HL-60 (cell line): Measurements from ENCODE around the gene NEK9.

Source experiments
- DNase-seq, 2 experiments: peaks; one replicate each; pipeline ENCODE4 v3.0.0-alpha.2; 2010 to 2020; ENCODE audit warnings: low read depth in 1 of 2, low spot score in 1 of 2
- H3K27ac ChIP-seq: fragments of 250-450 bp; sonication (Bioruptor Pico); replicated peaks from 2 replicates; pipeline ENCODE4 v1.5.1; 2020; ENCODE audit warnings: mild to moderate bottlenecking, moderate library complexity
- H3K27me3 ChIP-seq: fragments of 250-450 bp; sonication (Bioruptor Pico); 2 replicates; pipeline ENCODE4 v1.5.1; 2021; ENCODE audit warnings: mild to moderate bottlenecking, moderate library complexity; ENCODE audit not compliant: insufficient read depth, poor library complexity, severe bottlenecking
- H3K4me3 ChIP-seq: replicated peaks from 2 replicates; pipeline ENCODE4 v1.5.1; 2011; ENCODE audit warnings: mild to moderate bottlenecking, control low read depth, low read length; ENCODE audit not compliant: insufficient read depth
- CTCF ChIP-seq: IDR thresholded peaks from one replicate; pipeline ENCODE4 v1.5.1; 2011; ENCODE audit warnings: low read length, control low read depth, inconsistent platforms; ENCODE audit not compliant: insufficient read depth
- GABPA ChIP-seq: IDR thresholded peaks from 2 replicates; pipeline ENCODE4 v1.6.1; 2012; ENCODE audit warnings: low read depth
- POLR2AphosphoS5 ChIP-seq: IDR thresholded peaks from 2 replicates; pipeline ENCODE4 v1.6.1; 2012; ENCODE audit warnings: low read depth
- REST ChIP-seq: IDR thresholded peaks from 2 replicates; pipeline ENCODE4 v1.6.1; 2012; ENCODE audit warnings: low read depth; ENCODE audit not compliant: insufficient replicate concordance
- SPI1 ChIP-seq: IDR thresholded peaks from 2 replicates; pipeline ENCODE4 v1.6.1; 2012; ENCODE audit warnings: low read depth, mild to moderate bottlenecking, borderline replicate concordance

The NEK9 gene

GRCh38 chr14:75090353-75090752 lies 36.5 kb downstream of the NEK9 start:
- Histone ChIP-seq H3K27ac (no peak overlapping the region), H3K27me3 (no peaks in the 10 kb centered on the region), H3K4me3 (no peak overlapping the region)
- DNase-seq = no peak
- TF ChIP-seq SPI1 = no peak
- no peak for TF ChIP-seq POLR2AphosphoS5
- no peak for TF ChIP-seq CTCF
- TF ChIP-seq GABPA = no peak
- no peak for TF ChIP-seq REST

DNA sequence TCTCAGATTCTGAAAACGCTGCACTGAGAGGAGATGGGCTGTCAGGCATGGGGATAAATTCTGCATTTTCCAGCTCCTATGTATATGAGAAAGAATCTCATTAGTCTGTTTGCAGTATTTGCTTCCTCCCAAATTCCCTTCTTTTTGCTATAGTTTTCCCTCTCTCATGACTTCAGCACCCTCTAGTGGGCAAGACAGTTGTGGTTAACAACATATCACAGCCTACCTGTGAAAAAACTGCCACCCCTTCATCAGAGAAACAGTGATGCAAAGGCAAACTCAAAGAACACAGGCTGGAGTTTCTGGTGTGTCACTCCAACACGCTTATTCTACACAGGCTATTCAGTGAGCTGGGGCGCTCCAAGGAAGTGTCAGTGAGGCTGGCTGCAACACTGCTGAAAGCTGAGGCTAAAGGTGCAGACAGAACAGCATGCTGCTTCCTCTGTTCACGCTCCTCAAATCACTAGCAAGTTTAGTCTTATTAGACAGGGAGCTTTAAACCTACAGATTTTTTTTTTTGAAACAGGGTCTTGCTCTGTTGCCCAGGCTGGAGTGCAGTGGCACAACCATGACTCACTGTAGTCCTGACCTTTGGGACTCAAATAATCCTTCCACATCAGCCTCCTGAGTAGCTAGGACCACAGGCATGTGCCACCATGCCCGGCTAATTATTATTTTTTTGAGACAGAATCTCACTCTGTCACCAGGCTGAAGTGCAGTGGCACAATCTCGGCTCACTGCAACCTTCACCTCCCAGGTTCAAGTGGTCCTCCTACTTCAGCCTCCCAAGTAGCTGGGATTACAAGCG lies 38.1 kb downstream of the NEK9 start:
- peak in 1 of 2 experiments; percentile 34 for DNase-seq
- TF ChIP-seq POLR2AphosphoS5 = no peak
- no peak for TF ChIP-seq SPI1
- TF ChIP-seq REST = no peak
- Histone ChIP-seq H3K4me3 (no peak overlapping the region), H3K27me3 (no peaks in the 10 kb centered on the region), H3K27ac (no peak overlapping the region)

- no peak for DNase-seq
- Histone ChIP-seq H3K27me3 (no peaks in the 10 kb centered on the region), H3K27ac (no peak overlapping the region), H3K4me3 (no peak overlapping the region)
- TF ChIP-seq CTCF = no peak
- TF ChIP-seq GABPA = no peak
- no peak for TF ChIP-seq REST
- TF ChIP-seq POLR2AphosphoS5 = no peak
- TF ChIP-seq SPI1 = no peak
These were observed 38.7 kb downstream of the NEK9 start for GRCh38 chr14:75088153-75088552.

GRCh38 chr14:75084513-75084912 lies 42.3 kb downstream of the NEK9 start:
- H3K4me3 ChIP-seq = no peak overlapping the region
- TF ChIP-seq REST = no peak
- no peaks in the 10 kb centered on the region for H3K27me3 ChIP-seq
- DNase-seq = no peak
- no peak overlapping the region for H3K27ac ChIP-seq
